Measurements from ENCODE around the gene BAZ1A. TPM values are rescaled to one million over a fixed set of nuclear protein-coding genes. Genes with fewer than 3 reads are reported as not detected.
"Not testable (repeated sequence)": the region's sequence is repeated elsewhere in the genome, so short reads cannot be mapped to it uniquely, and the experiment has no call there.

The BAZ1A gene
- total RNA-seq, 3 donors from 2014 or later: 70.8 to 79.5 (median 77.9) TPM

- Mint-ChIP-seq H3K36me3 (ENCODE audit: insufficient read depth) (peaks cover 10% of the 10 kb centered on the region), H3K4me3 (no peak overlapping the region), H3K4me1 (ENCODE audit: low read depth) (peaks cover under 1% of the 10 kb centered on the region), H3K9me3 (no peaks in the 10 kb centered on the region), H3K27me3 (ENCODE audit: low read depth) (no peaks in the 10 kb centered on the region)
- no peak for ATAC-seq
- DNase-seq: no peak
These were observed 125.8 kb downstream of the BAZ1A start for GRCh38 chr14:34749408-34749807.

GRCh38 chr14:34742270-34743115 lies 132.7 kb downstream of the BAZ1A start:
- Mint-ChIP-seq H3K4me3 (no peak overlapping the region), H3K9me3 (no peaks in the 10 kb centered on the region), H3K4me1 (ENCODE audit: low read depth) (peaks cover 33% of the 10 kb centered on the region), H3K36me3 (ENCODE audit: insufficient read depth) (no peaks in the 10 kb centered on the region), H3K27me3 (ENCODE audit: low read depth) (no peaks in the 10 kb centered on the region)
- no peak for ATAC-seq
- no peak for DNase-seq

- peaks cover 33% of the 10 kb centered on the region for H3K4me1 Mint-ChIP-seq (ENCODE audit: low read depth)
- DNase-seq (no peak), ATAC-seq (no peak)
- H3K9me3 Mint-ChIP-seq: no peaks in the 10 kb centered on the region
- H3K4me3 Mint-ChIP-seq: no peak overlapping the region
- no peaks in the 10 kb centered on the region for H3K36me3 Mint-ChIP-seq (ENCODE audit: insufficient read depth)
- H3K27me3 Mint-ChIP-seq (ENCODE audit: low read depth): no peaks in the 10 kb centered on the region
These were observed 133.3 kb downstream of the BAZ1A start for GRCh38 chr14:34741840-34742239.

GRCh38 chr14:34740139-34740538 lies 135.0 kb downstream of the BAZ1A start:
- H3K4me1 Mint-ChIP-seq (ENCODE audit: low read depth): peaks cover 33% of the 10 kb centered on the region
- not testable (repeated sequence) for H3K27me3 Mint-ChIP-seq (ENCODE audit: low read depth); H3K36me3 Mint-ChIP-seq (ENCODE audit: insufficient read depth); ATAC-seq; DNase-seq; H3K4me3 Mint-ChIP-seq; H3K9me3 Mint-ChIP-seq

- not testable (repeated sequence) for H3K36me3 Mint-ChIP-seq (ENCODE audit: insufficient read depth)
These were observed 138.1 kb downstream of the BAZ1A start for GRCh38 chr14:34737079-34737478.

GRCh38 chr14:34733245-34733644 lies 141.9 kb downstream of the BAZ1A start:
- H3K36me3 Mint-ChIP-seq (ENCODE audit: insufficient read depth): no peaks in the 10 kb centered on the region
- ATAC-seq: no peak
- H3K9me3 Mint-ChIP-seq: no peaks in the 10 kb centered on the region
- no peak for DNase-seq
- H3K4me1 Mint-ChIP-seq (ENCODE audit: low read depth): no peaks in the 10 kb centered on the region
- H3K4me3 Mint-ChIP-seq: no peak overlapping the region
- H3K27me3 Mint-ChIP-seq (ENCODE audit: low read depth): peaks cover 6% of the 10 kb centered on the region

More at GRCh38 chr14:34737079-34737478, 138.1 kb downstream of the BAZ1A start:
- not testable (repeated sequence) for H3K4me3 Mint-ChIP-seq; ATAC-seq; H3K9me3 Mint-ChIP-seq; H3K27me3 Mint-ChIP-seq (ENCODE audit: low read depth); DNase-seq
- H3K4me1 Mint-ChIP-seq (ENCODE audit: low read depth): peaks cover 17% of the 10 kb centered on the region

GRCh38 chr14:34732802-34733201 lies 142.4 kb downstream of the BAZ1A start:
- Mint-ChIP-seq H3K4me1 (ENCODE audit: low read depth) (no peaks in the 10 kb centered on the region), H3K36me3 (ENCODE audit: insufficient read depth) (no peaks in the 10 kb centered on the region)
- ATAC-seq: no peak

GRCh38 chr14:34723867-34724266 lies 151.3 kb downstream of the BAZ1A start:
- Mint-ChIP-seq H3K4me1 (ENCODE audit: low read depth) (peaks cover 6% of the 10 kb centered on the region), H3K9me3 (no peaks in the 10 kb centered on the region), H3K36me3 (ENCODE audit: insufficient read depth) (no peaks in the 10 kb centered on the region), H3K4me3 (no peak overlapping the region), H3K27me3 (ENCODE audit: low read depth) (no peaks in the 10 kb centered on the region)
- no peak for DNase-seq
- ATAC-seq: no peak

More at GRCh38 chr14:34732802-34733201, 142.4 kb downstream of the BAZ1A start:
- H3K4me3 Mint-ChIP-seq: no peak overlapping the region
- H3K9me3 Mint-ChIP-seq: no peaks in the 10 kb centered on the region
- peaks cover 6% of the 10 kb centered on the region for H3K27me3 Mint-ChIP-seq (ENCODE audit: low read depth)
- no peak for DNase-seq

- DNase-seq (peak; percentile 20), ATAC-seq (no peak)
- Mint-ChIP-seq H3K4me3 (no peak overlapping the region), H3K9me3 (no peaks in the 10 kb centered on the region), H3K36me3 (ENCODE audit: insufficient read depth) (no peaks in the 10 kb centered on the region), H3K27me3 (ENCODE audit: low read depth) (no peaks in the 10 kb centered on the region), H3K4me1 (ENCODE audit: low read depth) (peaks cover 6% of the 10 kb centered on the region)
These were observed 152.2 kb downstream of the BAZ1A start for GRCh38 chr14:34722723-34723545.

GRCh38 chr14:34721129-34721528 lies 154.0 kb downstream of the BAZ1A start:
- Mint-ChIP-seq H3K27me3 (ENCODE audit: low read depth) (no peaks in the 10 kb centered on the region), H3K4me3 (no peak overlapping the region), H3K4me1 (ENCODE audit: low read depth) (peaks cover 6% of the 10 kb centered on the region), H3K36me3 (ENCODE audit: insufficient read depth) (no peaks in the 10 kb centered on the region), H3K9me3 (no peaks in the 10 kb centered on the region)
- DNase-seq (no peak), ATAC-seq (no peak)

GRCh38 chr14:34718750-34719304 lies 156.3 kb downstream of the BAZ1A start:
- no peak for DNase-seq
- Mint-ChIP-seq H3K27me3 (ENCODE audit: low read depth) (no peaks in the 10 kb centered on the region), H3K36me3 (ENCODE audit: insufficient read depth) (no peaks in the 10 kb centered on the region), H3K4me3 (no peak overlapping the region), H3K9me3 (no peaks in the 10 kb centered on the region), H3K4me1 (ENCODE audit: low read depth) (peaks cover 12% of the 10 kb centered on the region)
- ATAC-seq: no peak

GRCh38 chr14:34715127-34715863 lies 159.9 kb downstream of the BAZ1A start:
- DNase-seq: no peak

GRCh38 chr14:34714320-34715126 lies 160.6 kb downstream of the BAZ1A start, which contains the start of gene CFL2:
TSS of gene CFL2 (minus strand) at chr14:34714593. CDS start at chr14:34714540, 53 bp downstream.
- DNase-seq: peak; percentile 49
- peaks cover 22% of the 10 kb centered on the region for H3K4me1 Mint-ChIP-seq (ENCODE audit: low read depth)
- ATAC-seq: peak; percentile 88 to 90
- no peaks in the 10 kb centered on the region for H3K27me3 Mint-ChIP-seq (ENCODE audit: low read depth)
- H3K9me3 Mint-ChIP-seq: no peaks in the 10 kb centered on the region
- peaks cover 8% of the 10 kb centered on the region for H3K36me3 Mint-ChIP-seq (ENCODE audit: insufficient read depth)
- H3K4me3 Mint-ChIP-seq: peak within 1 kb of the TSS; percentile 94

More at GRCh38 chr14:34715127-34715863, 159.9 kb downstream of the BAZ1A start:
- H3K36me3 Mint-ChIP-seq (ENCODE audit: insufficient read depth): peaks cover 8% of the 10 kb centered on the region
- H3K9me3 Mint-ChIP-seq: no peaks in the 10 kb centered on the region
- no peak for ATAC-seq
- peaks cover 22% of the 10 kb centered on the region for H3K4me1 Mint-ChIP-seq (ENCODE audit: low read depth)
- H3K27me3 Mint-ChIP-seq (ENCODE audit: low read depth): no peaks in the 10 kb centered on the region
- peak overlapping the region; percentile 78 for H3K4me3 Mint-ChIP-seq

Data from activated T-cell treated with anti-CD3 and anti-CD28 coated beads, Interleukin-2, amount 50 U/mL, for 4 hours (primary cell).